NB4 (cell line): ENCODE results near the gene UBALD1.

Experiments used
- CTCF ChIP-seq: IDR thresholded peaks from one replicate; pipeline ENCODE4 v1.5.1; 2012; ENCODE audit warnings: low read depth, low read length
- MYC ChIP-seq: IDR thresholded peaks from 2 replicates; pipeline ENCODE4 v1.6.1; 2011; ENCODE audit warnings: low read depth, low read length
- POLR2A ChIP-seq: IDR thresholded peaks from 2 replicates; pipeline ENCODE4 v1.6.1; 2011; ENCODE audit warnings: mild to moderate bottlenecking; ENCODE audit not compliant: insufficient read length; ENCODE audit errors: extremely low read depth

- no peak for TF ChIP-seq CTCF
- no peak for TF ChIP-seq POLR2A
- TF ChIP-seq MYC, result no peak
Observed at GRCh38 chr16:4599037-4599436, 15.7 kb downstream of the UBALD1 start.
